HCT116 (cell line): ENCODE data around the gene IL10. TPM values are rescaled to one million over a fixed set of nuclear protein-coding genes. Genes with fewer than 3 reads are reported as not detected.

Source experiments
- ATAC-seq: fragments of 200-7000 bp; cut with Tn5 transposase; 2 replicates; pipeline ENCODE4 v1.9.1; 2020; ENCODE audit warnings: mild to moderate bottlenecking, moderate library complexity
- BruUV-seq: library from RNA; stranded (reverse); fragments of 400-500 nt; replicated peaks from 2 replicates; lab custom pipeline; 2021; lab: Mats Ljungman, UMichigan
- CTCF ChIA-PET: fragments of 300-600 bp; sonication (Branson Sonifier 250); formaldehyde crosslinking; loops from one replicate; lab custom pipeline; 2021; ENCODE audit warnings: antibody characterized with exemption; lab: Charles Lee
- POLR2A ChIA-PET: fragments of 300-600, 350-600 bp; sonication (Branson Sonifier 250); formaldehyde crosslinking; loops from one replicate; lab custom pipeline; 2021; ENCODE audit warnings: antibody characterized with exemption; lab: Charles Lee
- RAD21 ChIA-PET, 2 experiments: fragments of 300-600 bp; sonication (Branson Sonifier 250); formaldehyde crosslinking; loops; one replicate each; lab custom pipeline; 2023; ENCODE audit warnings: low total read pairs in 2 of 2; ENCODE audit not compliant: uncharacterized antibody in 2 of 2, unreplicated experiment in 2 of 2, low non-redundant PET in 1 of 2; lab: Charles Lee
- DNase-seq: peaks from one replicate; pipeline ENCODE4 v3.0.0-alpha.2; 2010; ENCODE audit warnings: low read depth, low spot score
- H2AFZ ChIP-seq: fragments of 200-600 bp; shearing (Covaris generic), sonication (generic); 2 replicates; pipeline ENCODE4 v1.6.1; 2017; ENCODE audit warnings: low read depth, mixed run types, mixed read lengths, antibody characterized with exemption, low read length; ENCODE audit not compliant: poor library complexity, severe bottlenecking
- H3K27ac ChIP-seq: 2 replicates; pipeline ENCODE4 v1.5.1; 2012; ENCODE audit warnings: low read depth, low read length
- H3K27me3 ChIP-seq: fragments of 200-600 bp; sonication (generic); 2 replicates; pipeline ENCODE4 v1.6.1; 2016; ENCODE audit warnings: mixed run types, low read length, mixed read lengths; ENCODE audit not compliant: insufficient read depth
- H3K36me3 ChIP-seq, 2 experiments: fragments of 200-500 bp in 1 of 2; fragments of 200-600 bp in 1 of 2; sonication (Bioruptor generic) in 1 of 2; sonication (generic) in 1 of 2; 2 replicates each; pipeline versions ENCODE4 v1.5.1 to v1.6.1; 2014 to 2016; ENCODE audit warnings: low read length in 2 of 2, inconsistent platforms in 1 of 2, mixed read lengths in 1 of 2, mixed run types in 1 of 2; ENCODE audit not compliant: insufficient read depth in 2 of 2, control insufficient read depth in 1 of 2
- H3K4me1 ChIP-seq, 2 experiments: fragments of 200-600 bp in 1 of 2; sonication (generic) in 1 of 2; 2 replicates each; pipeline versions ENCODE4 v1.5.1 to v1.6.1; 2012 to 2017; ENCODE audit warnings: low read length in 2 of 2, inconsistent platforms in 1 of 2, mild to moderate bottlenecking in 1 of 2, mixed read lengths in 1 of 2, mixed run types in 1 of 2, moderate library complexity in 1 of 2; ENCODE audit not compliant: insufficient read depth in 2 of 2, control insufficient read depth in 1 of 2
- H3K4me2 ChIP-seq: fragments of 200-600 bp; sonication (generic); 2 replicates; pipeline ENCODE4 v1.6.1; 2017; ENCODE audit warnings: mixed run types, low read length, mixed read lengths
- H3K4me3 ChIP-seq, 2 experiments: fragments of 200-600 bp in 1 of 2; sonication (generic) in 1 of 2; replicated peaks in 1 of 2; 2 replicates each; pipeline ENCODE4 v1.5.1; 2011 to 2016; ENCODE audit warnings: low read length in 2 of 2, control low read depth in 1 of 2, low read depth in 1 of 2, mild to moderate bottlenecking in 1 of 2, mixed read lengths in 1 of 2, mixed run types in 1 of 2
- H3K79me2 ChIP-seq: fragments of 200-600 bp; sonication (generic); 2 replicates; pipeline ENCODE4 v1.6.1; 2017; ENCODE audit warnings: mild to moderate bottlenecking, mixed run types, low read length, moderate library complexity, mixed read lengths; ENCODE audit not compliant: insufficient read depth
- H3K9ac ChIP-seq: fragments of 200-600 bp; sonication (generic); 2 replicates; pipeline ENCODE4 v1.6.1; 2016; ENCODE audit warnings: low read length, mixed read lengths
- H3K9me2 ChIP-seq: fragments of 200-600 bp; sonication (generic), shearing (Covaris generic); 2 replicates; pipeline ENCODE4 v1.6.1; 2017; ENCODE audit warnings: mixed run types, mild to moderate bottlenecking, moderate library complexity; ENCODE audit not compliant: insufficient read depth
- H3K9me3 ChIP-seq, 2 experiments: fragments of 200-500 bp in 1 of 2; fragments of 200-600 bp in 1 of 2; sonication (Bioruptor generic) in 1 of 2; sonication (generic) in 1 of 2; 2 replicates each; pipeline ENCODE4 v1.6.1; 2014 to 2017; ENCODE audit warnings: low read length in 2 of 2, mixed read lengths in 2 of 2, inconsistent platforms in 1 of 2, low read depth in 1 of 2, mild to moderate bottlenecking in 1 of 2, mixed run types in 1 of 2, moderate library complexity in 1 of 2; ENCODE audit not compliant: control insufficient read depth in 1 of 2, insufficient read depth in 1 of 2
- H4K20me1 ChIP-seq: fragments of 200-600 bp; sonication (generic), shearing (Covaris generic); 2 replicates; pipeline ENCODE4 v1.6.1; 2017; ENCODE audit warnings: mixed run types, mild to moderate bottlenecking, moderate library complexity; ENCODE audit not compliant: insufficient read depth
- CBX3 ChIP-seq: IDR thresholded peaks from 2 replicates; pipeline ENCODE4 v1.6.1; 2012; ENCODE audit warnings: low read depth
- CTCF ChIP-seq, 3 experiments: fragments of 200-600 bp in 1 of 3; sonication (generic) in 1 of 3; IDR thresholded peaks in 2 of 3; conservative IDR thresholded peaks in 1 of 3; 2 replicates each; pipeline ENCODE4 v1.5.1; 2012 to 2017; ENCODE audit warnings: low read depth in 2 of 3, low read length in 2 of 3, antibody characterized with exemption in 1 of 3, borderline replicate concordance in 1 of 3, control low read depth in 1 of 3, mild to moderate bottlenecking in 1 of 3, mixed read lengths in 1 of 3, mixed run types in 1 of 3, moderate library complexity in 1 of 3; ENCODE audit not compliant: insufficient read depth in 1 of 3
- EGR1 ChIP-seq: IDR thresholded peaks from 2 replicates; pipeline ENCODE4 v1.6.1; 2012; ENCODE audit warnings: low read depth
- ELF1 ChIP-seq: IDR thresholded peaks from 2 replicates; pipeline ENCODE4 v1.6.1; 2012; ENCODE audit warnings: low read depth, borderline replicate concordance
- EZH2 ChIP-seq: fragments of 200-600 bp; sonication (generic); IDR thresholded peaks from 2 replicates; pipeline ENCODE4 v1.6.1; 2017; ENCODE audit warnings: antibody characterized with exemption, mixed run types
- FOSL1 ChIP-seq: IDR thresholded peaks from 2 replicates; pipeline ENCODE4 v1.6.1; 2012; ENCODE audit warnings: low read depth
- RAD21 ChIP-seq: IDR thresholded peaks from 2 replicates; pipeline ENCODE4 v1.6.1; 2012; ENCODE audit warnings: low read depth, mild to moderate bottlenecking
- SRF ChIP-seq: IDR thresholded peaks from 2 replicates; pipeline ENCODE4 v1.6.1; 2012; ENCODE audit warnings: low read depth
- TCF7L2 ChIP-seq: IDR thresholded peaks from 2 replicates; pipeline ENCODE4 v1.7.0; 2011; ENCODE audit warnings: borderline replicate concordance, inconsistent platforms; ENCODE audit not compliant: insufficient read depth, insufficient read length; ENCODE audit errors: extremely low read depth
- YY1 ChIP-seq: IDR thresholded peaks from 2 replicates; pipeline ENCODE4 v1.6.1; 2011; ENCODE audit warnings: low read length, low read depth, moderate library complexity, mild to moderate bottlenecking; ENCODE audit not compliant: insufficient replicate concordance; ENCODE audit errors: extremely low read depth
- ZNF274 ChIP-seq: fragments of 200-500 bp; sonication (Bioruptor generic); IDR thresholded peaks from 2 replicates; pipeline ENCODE4 v1.6.1; 2014; ENCODE audit warnings: mild to moderate bottlenecking, low read depth, low read length, inconsistent platforms
- intact Hi-C: fragments of 100-400 bp; cut with micrococcal nuclease; formaldehyde crosslinking; loops from 2 replicates; pipeline ENCODE4 v1.10.0; 2022
- total RNA-seq: library from RNA; stranded (reverse); gene quantifications from one replicate; pipeline ENCODE4 v1.2.1, GENCODE V29; 2021; ENCODE audit not compliant: unreplicated experiment

The IL10 gene
- total RNA-seq, 1 experiment from 2014 or later: not detected

DNA sequence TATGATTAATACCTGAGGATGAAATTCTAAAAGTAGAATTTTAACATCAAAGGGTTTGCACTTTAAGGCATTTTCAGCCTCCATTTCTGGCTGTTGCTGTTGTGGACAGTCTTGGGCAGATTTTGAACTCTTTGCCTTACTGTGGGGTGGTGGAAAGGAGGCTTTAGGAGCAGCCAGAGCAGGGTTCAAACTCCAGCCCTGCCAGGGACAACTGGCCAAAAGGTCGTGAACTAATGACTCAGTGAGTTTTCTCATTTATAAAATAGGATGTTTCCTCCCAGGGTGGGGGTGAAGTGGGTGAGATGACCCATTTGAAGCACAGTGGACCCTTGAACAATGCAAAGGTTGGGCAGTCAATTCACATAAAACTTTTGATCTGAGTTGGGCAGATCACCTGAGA, 50.8 kb downstream of the IL10 start:
- intact Hi-C loops: no loop called here
- POLR2A ChIA-PET: interaction anchor here (1.0 kb wide), 1 partner anchor 10 kb away, joined by 3 read pairs; no protein-coding TSS in a partner anchor
- no peak overlapping the region for H3K4me3 ChIP-seq
- H3K4me2 ChIP-seq: no peak overlapping the region
- TF ChIP-seq FOSL1 (no peak), CBX3 (no peak), EZH2 (no peak), EGR1 (no peak)
- no peak overlapping the region for H3K9ac ChIP-seq
- no peaks in the 10 kb centered on the region for H3K9me2 ChIP-seq
- H3K79me2 ChIP-seq: peaks cover 69% of the 10 kb centered on the region
- RAD21 ChIA-PET: no interaction called here
- no peak for DNase-seq
- no peak overlapping the region for H3K27ac ChIP-seq
- H4K20me1 ChIP-seq: no peaks in the 10 kb centered on the region
- no peaks in the 10 kb centered on the region for H3K36me3 ChIP-seq
- no peak for ATAC-seq
- CTCF ChIA-PET: no interaction called here
- H2AFZ ChIP-seq: no peak overlapping the region
- H3K9me3 ChIP-seq: no peaks in the 10 kb centered on the region
- H3K27me3 ChIP-seq: no peaks in the 10 kb centered on the region
- peaks cover 0 to 16% of the 10 kb centered on the region in 2 experiments; a peak in 1 of 4 replicates for H3K4me1 ChIP-seq
- no TSS peak for BruUV-seq

GRCh38 chr1:206719169-206719839, 53.0 kb downstream of the IL10 start:
- ATAC-seq (no peak), DNase-seq (no peak)
- CTCF ChIA-PET: no interaction called here
- Histone ChIP-seq H3K9me3 (no peaks in the 10 kb centered on the region), H3K9ac (no peak overlapping the region), H3K27me3 (no peaks in the 10 kb centered on the region), H4K20me1 (no peaks in the 10 kb centered on the region), H3K4me2 (no peak overlapping the region), H3K4me1 (peaks cover 2 to 17% of the 10 kb centered on the region in 2 experiments), H3K36me3 (no peaks in the 10 kb centered on the region), H3K9me2 (no peaks in the 10 kb centered on the region), H3K4me3 (no peak overlapping the region), H3K27ac (no peak overlapping the region), H3K79me2 (peaks cover 75% of the 10 kb centered on the region), H2AFZ (no peak overlapping the region)
- TF ChIP-seq ZNF274: no peak
- no peak for TF ChIP-seq ELF1
- no peak for TF ChIP-seq SRF
- TF ChIP-seq TCF7L2: no peak
- no peak for TF ChIP-seq RAD21
- no peak for TF ChIP-seq YY1
- no peak for TF ChIP-seq CTCF (IDR thresholded peaks at IDR 0.05 in 2 of 3, conservative IDR thresholded peaks at IDR 0.05 in 1 of 3; ENCODE audit: borderline replicate concordance in 1 of 3, insufficient read depth in 1 of 3, low read depth in 2 of 3, low read length in 2 of 3)
- TF ChIP-seq EZH2: no peak
- RAD21 ChIA-PET: no interaction called here
- POLR2A ChIA-PET: no interaction called here
- no TSS peak for BruUV-seq
- intact Hi-C loops: no loop called here
